Measurements from ENCODE around the gene SOWAHA.

Gene SOWAHA

GRCh38 chr5:132823481-132824050, 10.5 kb downstream of the SOWAHA start:
- no peak for TF ChIP-seq ZFX (IDR thresholded peaks at IDR 0.05; ENCODE audit: borderline replicate concordance)
- TF ChIP-seq CTCF (IDR thresholded peaks at IDR 0.05) = no peak
- H3K27ac ChIP-seq = no peak overlapping the region

- no peak overlapping the region for H3K27ac ChIP-seq
- no peak for TF ChIP-seq ZFX (IDR thresholded peaks at IDR 0.05; ENCODE audit: borderline replicate concordance)
- no peak for TF ChIP-seq CTCF (IDR thresholded peaks at IDR 0.05)
These were observed 11.3 kb downstream of the SOWAHA start for GRCh38 chr5:132824426-132824825.

GRCh38 chr5:132825033-132825833, 12.1 kb downstream of the SOWAHA start:
- no peak overlapping the region for H3K27ac ChIP-seq
- TF ChIP-seq ZFX (IDR thresholded peaks at IDR 0.05; ENCODE audit: borderline replicate concordance) = no peak
- no peak for TF ChIP-seq CTCF (IDR thresholded peaks at IDR 0.05)

- no peak for TF ChIP-seq ZFX (IDR thresholded peaks at IDR 0.05; ENCODE audit: borderline replicate concordance)
- TF ChIP-seq CTCF (IDR thresholded peaks at IDR 0.05) = no peak
- no peak overlapping the region for H3K27ac ChIP-seq
These were observed 12.8 kb downstream of the SOWAHA start for GRCh38 chr5:132825834-132826391.

GRCh38 chr5:132826424-132827082, 13.5 kb downstream of the SOWAHA start:
- TF ChIP-seq ZFX (IDR thresholded peaks at IDR 0.05; ENCODE audit: borderline replicate concordance) (no peak), CTCF (IDR thresholded peaks at IDR 0.05) (no peak)
- H3K27ac ChIP-seq = no peak overlapping the region

GRCh38 chr5:132827943-132828673, 15.0 kb downstream of the SOWAHA start:
- no peak for TF ChIP-seq CTCF (IDR thresholded peaks at IDR 0.05)
- TF ChIP-seq ZFX (IDR thresholded peaks at IDR 0.05; ENCODE audit: borderline replicate concordance) = no peak
- no peak overlapping the region for H3K27ac ChIP-seq
